Measurements from ENCODE around the gene ZCCHC14.
"Not testable (repeated sequence)": the region's sequence is repeated elsewhere in the genome, so short reads cannot be mapped to it uniquely, and the experiment has no call there.

Gene ZCCHC14

DNA sequence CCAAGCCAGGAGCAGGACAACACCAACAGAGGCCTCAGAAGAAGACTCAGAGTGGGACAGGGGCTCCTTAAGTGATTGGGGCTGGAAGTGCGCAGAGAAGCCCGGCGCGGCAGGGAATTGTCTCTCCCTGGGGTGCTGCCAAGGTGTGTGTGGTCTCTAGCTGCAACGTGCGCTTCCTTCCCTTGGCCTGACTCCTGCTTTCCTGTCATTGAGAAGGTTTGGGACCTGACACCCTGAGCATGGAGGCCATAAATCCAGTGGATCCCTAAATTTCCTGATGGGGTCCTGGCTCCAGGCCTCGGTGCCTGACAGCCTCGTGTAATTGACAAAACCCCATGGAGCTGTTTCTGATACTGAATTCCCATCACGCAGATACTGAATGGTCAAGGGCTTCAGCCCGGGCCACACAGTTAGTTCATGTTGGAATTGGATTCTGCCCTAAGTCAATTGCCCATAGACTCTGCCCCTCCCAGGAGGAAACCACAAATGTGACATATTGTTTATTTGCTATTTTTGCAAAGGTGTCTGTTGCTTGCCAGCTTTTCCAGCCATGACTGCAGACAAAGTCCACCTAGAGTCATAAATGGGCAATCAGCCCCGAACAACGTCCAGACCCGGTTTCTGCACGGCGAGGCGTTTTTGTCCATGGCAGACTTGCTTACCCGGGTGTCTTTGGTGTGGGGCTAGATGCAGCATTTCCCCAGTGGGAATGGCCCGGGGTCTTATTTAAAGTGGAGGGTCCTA, 4.4 kb upstream of the ZCCHC14 start:
- DNase-seq (ENCODE audit: low read depth) = not testable (repeated sequence)

- no peak for DNase-seq (ENCODE audit: low read depth)
These were observed 3.6 kb upstream of the ZCCHC14 start for GRCh38 chr16:87496447-87496801.

DNA sequence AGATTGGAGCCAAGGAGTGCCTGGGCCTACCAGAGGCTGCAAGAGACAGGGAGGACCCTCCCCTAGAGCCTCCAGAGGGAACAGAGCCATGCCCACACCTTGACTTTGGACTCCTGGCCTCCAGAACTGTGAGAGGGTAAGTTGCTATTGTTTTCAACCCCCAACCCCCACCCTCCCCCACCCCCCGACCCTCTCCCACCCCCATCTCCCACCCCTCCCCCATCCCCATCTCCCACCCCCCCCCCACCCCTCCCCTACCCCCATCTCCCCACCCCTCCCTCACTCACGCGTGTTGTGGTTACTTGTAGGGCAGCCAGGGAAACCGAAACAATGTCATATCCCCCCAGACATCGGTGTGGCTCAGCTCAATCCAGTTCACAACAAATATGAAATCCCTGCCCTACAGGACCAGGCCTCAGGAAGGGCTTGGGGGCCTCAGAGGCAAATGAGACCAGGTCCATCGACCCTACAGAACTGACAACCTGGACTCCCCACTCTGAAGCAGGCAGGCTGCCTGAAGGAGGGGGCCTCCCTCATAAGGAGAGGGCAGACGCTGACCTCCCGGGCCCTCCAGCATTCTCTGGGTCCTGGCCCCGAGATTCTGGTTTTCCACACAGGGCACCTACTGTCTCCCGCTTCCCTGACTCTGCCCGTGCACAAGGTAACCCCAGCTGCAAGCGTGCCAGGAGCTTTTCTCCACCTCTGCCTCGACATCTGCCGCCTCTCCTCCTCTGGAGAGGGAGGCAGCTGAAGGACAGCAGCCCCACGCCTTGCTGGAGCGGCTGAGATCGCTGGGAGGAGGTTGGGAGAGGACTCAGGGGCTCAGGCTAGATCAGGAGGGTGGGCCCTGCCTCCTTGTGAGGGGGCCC, 3.0 kb upstream of the ZCCHC14 start:
- DNase-seq (ENCODE audit: low read depth) = no peak

GRCh38 chr16:87493608-87494280, 920 bp upstream of the ZCCHC14 start:
- no peak for DNase-seq (ENCODE audit: low read depth)

GRCh38 chr16:87492291-87492630, 563 bp downstream of the ZCCHC14 start:
- no peak for DNase-seq (ENCODE audit: low read depth)

- DNase-seq (ENCODE audit: low read depth) = no peak
These were observed 1.1 kb downstream of the ZCCHC14 start for GRCh38 chr16:87491522-87492290.

GRCh38 chr16:87490799-87491521, 1.9 kb downstream of the ZCCHC14 start:
- peak; percentile 47 for DNase-seq (ENCODE audit: low read depth)

- no peak for DNase-seq (ENCODE audit: low read depth)
These were observed 2.6 kb downstream of the ZCCHC14 start for GRCh38 chr16:87490096-87490798.

DNA sequence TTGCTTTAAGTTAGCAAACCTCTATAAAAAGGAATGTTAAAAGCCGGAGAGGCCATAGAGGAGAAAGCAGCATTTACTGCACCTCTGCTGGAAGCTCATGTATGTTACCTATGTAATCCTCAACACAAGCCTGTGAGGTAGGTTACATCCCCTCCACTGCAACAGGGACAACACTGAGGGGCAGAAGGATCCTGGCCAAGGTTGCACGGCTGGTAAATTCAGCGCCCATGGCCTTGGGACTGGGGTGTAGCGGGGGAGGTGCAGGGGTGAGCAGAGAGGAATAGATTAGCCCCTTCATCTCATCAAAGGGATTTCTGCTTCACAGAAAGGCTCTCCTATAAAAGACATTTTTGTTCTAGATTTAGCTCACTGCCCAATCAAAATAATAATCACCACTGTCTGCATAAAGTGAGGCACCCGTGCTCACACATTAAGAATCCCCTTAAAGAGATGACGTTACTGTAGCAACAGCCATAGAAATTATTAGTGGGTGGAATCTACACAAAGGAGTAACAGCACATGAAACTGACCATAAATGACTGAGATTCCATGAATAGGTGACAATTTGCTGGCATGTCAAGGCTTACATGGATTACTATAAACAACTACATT, 3.3 kb downstream of the ZCCHC14 start:
- no peak for DNase-seq (ENCODE audit: low read depth)

- DNase-seq (ENCODE audit: low read depth) = not testable (repeated sequence)
These were observed 3.9 kb downstream of the ZCCHC14 start for GRCh38 chr16:87488960-87489359.

GRCh38 chr16:87487361-87487924, 5.4 kb downstream of the ZCCHC14 start:
- DNase-seq (ENCODE audit: low read depth) = no peak

GRCh38 chr16:87486713-87487247, 6.0 kb downstream of the ZCCHC14 start:
- no peak for DNase-seq (ENCODE audit: low read depth)

DNA sequence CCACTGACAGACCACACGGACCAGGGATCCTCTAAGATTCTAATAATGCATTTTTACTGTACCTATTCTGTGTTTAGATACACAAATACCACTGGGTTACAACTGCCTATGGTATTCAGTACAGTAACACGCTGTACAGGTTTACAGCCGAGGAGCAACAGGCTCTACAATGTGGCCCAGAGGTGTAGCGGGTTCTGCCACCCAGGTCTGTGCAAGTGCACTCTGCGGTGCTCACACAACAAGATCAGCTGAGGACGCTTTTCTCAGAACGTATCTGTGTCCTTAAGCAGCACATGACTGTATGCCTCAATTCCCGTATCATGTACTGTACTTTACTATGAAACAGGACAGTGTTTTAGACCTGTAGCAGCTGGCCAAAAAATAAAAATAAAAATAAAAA, 6.5 kb downstream of the ZCCHC14 start:
- DNase-seq (ENCODE audit: low read depth) = no peak

DNA sequence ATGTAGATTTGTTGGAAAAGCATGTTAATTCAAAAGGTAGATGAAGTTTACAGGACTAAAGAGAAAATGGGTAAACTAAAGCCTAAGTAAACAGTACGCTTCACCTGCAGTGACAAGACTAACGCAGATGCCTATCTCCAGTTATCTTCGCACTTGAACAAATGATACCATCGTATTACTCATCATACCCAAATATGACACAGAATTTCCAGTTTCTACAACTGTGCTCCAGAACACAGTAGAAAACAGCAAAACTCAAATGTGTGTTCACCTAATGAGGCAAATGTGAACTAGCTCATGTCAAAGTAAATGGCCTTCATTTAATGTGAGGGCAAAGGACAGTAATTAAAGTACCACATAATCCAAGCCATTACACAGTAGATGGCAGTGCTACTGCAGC, 7.0 kb downstream of the ZCCHC14 start:
- not testable (repeated sequence) for DNase-seq (ENCODE audit: low read depth)

DNA sequence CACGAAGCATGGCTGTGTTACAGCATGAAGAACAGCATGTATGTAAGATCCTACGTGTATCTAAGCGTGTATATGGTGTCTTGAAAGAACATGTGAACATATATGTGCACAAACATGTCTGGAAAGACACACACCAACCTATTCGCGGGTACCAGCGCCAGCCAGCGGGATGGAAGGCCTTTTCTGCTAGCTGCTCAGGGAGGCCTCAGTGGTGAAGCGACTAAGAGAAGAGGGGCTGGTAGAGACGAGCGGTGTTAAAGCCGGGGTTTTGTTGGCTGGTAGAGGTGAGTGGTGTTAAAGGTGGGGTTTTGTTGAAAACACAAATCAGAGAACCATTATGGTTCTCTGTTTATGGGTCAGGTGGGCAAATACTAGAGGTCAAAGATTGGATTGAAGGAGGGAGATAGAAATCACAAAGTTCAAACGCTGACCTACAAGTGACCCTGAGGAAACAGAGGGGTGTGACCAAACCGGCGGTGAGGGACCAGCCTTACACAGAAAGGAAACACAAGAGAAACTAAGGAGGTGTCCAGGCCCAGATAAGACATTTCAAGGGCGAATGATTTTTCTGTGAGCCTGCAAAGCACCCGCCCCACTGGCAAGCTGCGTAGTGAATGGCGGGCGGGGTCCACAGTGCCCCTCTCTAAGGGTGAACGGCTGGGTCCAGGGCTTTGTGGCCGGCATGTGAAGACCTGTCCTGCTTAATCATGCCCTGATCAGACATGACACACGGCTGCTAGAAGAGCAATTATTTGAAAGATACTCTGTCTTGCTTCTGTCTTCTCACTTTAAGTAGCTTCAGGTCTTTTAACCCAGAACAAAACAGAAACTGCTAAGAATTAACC, 8.1 kb downstream of the ZCCHC14 start:
- DNase-seq (ENCODE audit: low read depth) = no peak

- no peak for DNase-seq (ENCODE audit: low read depth)
These were observed 9.3 kb downstream of the ZCCHC14 start for GRCh38 chr16:87483481-87483880.

DNA sequence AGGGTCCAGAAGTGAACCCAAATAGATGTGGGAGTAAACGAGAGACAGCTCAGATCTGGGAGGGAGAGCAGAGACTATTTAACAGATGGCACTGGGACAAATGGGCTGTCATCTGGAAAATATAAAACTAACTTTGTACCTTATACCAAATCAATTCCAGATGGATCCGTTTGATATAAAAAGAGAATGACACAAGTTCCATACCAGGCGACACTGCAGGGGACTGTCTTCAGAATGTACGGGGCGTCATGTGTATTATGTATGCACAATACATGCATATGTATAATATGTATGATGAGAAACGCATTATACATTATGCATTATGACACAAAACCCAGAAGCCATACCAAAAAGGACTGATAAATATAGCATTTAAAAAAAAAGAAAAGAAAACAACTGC, 10.2 kb downstream of the ZCCHC14 start:
- not testable (repeated sequence) for DNase-seq (ENCODE audit: low read depth)

- DNase-seq (ENCODE audit: low read depth) = no peak
These were observed 10.6 kb downstream of the ZCCHC14 start for GRCh38 chr16:87482266-87482665.

GRCh38 chr16:87481711-87482110, 11.1 kb downstream of the ZCCHC14 start:
- DNase-seq (ENCODE audit: low read depth) = not testable (repeated sequence)

Measured in activated T-cell treated with anti-CD3 and anti-CD28 coated beads for 1 hour (primary cell).